Upper lobe of left lung (tissue), 4 donors: ENCODE data around the gene UFM1.

Experiments used
- POLR2A ChIP-seq, 4 donors: fragments of 450-650 bp; IDR thresholded peaks; one replicate each; pipeline ENCODE4 v1.5.1; 2016 to 2017; ENCODE audit warnings: antibody characterized with exemption in 4 of 4, mild to moderate bottlenecking in 2 of 4
- TF ChIP-seq, protein P1 (sequence below), 6 experiments: fragments of 450-650 bp in 4 of 6; fragments of 200-600 bp in 2 of 6; sonication (generic) in 2 of 6; IDR thresholded peaks; one replicate each; pipeline ENCODE4 v1.5.1; 2016 to 2019; ENCODE audit warnings: antibody characterized with exemption in 6 of 6

DNA sequence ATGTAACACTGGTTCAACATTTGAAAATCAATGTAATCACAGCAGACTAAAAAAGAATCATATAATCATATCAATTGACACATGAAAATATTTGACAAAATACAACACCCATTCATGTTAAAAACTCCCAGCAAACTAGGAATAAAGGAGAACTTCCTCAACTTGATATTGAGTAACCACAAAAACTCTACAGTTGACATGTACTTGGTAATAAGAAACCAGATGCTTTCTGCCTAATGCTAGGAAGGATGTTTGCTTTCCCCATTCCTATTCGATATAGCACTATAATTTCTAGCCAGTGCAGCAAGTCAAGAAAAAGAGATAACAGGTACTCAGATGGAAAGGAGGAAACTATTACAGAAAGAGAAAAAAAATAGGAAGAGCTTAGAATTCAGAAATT is 26.9 kb downstream of the UFM1 start:
- TF ChIP-seq, protein P1, sequence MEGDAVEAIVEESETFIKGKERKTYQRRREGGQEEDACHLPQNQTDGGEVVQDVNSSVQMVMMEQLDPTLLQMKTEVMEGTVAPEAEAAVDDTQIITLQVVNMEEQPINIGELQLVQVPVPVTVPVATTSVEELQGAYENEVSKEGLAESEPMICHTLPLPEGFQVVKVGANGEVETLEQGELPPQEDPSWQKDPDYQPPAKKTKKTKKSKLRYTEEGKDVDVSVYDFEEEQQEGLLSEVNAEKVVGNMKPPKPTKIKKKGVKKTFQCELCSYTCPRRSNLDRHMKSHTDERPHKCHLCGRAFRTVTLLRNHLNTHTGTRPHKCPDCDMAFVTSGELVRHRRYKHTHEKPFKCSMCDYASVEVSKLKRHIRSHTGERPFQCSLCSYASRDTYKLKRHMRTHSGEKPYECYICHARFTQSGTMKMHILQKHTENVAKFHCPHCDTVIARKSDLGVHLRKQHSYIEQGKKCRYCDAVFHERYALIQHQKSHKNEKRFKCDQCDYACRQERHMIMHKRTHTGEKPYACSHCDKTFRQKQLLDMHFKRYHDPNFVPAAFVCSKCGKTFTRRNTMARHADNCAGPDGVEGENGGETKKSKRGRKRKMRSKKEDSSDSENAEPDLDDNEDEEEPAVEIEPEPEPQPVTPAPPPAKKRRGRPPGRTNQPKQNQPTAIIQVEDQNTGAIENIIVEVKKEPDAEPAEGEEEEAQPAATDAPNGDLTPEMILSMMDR (IDR thresholded peaks at IDR 0.05) = no peak
- no peak for TF ChIP-seq POLR2A (IDR thresholded peaks at IDR 0.05)
